HG03108 (cell line): ENCODE measurements around the gene S100A3.

Experiments used
- ATAC-seq: cut with Tn5 transposase; IDR thresholded peaks from one replicate; pipeline ENCODE4 v1.9.1; 2021; ENCODE audit warnings: moderate library complexity; ENCODE audit not compliant: unreplicated experiment

S100A3 gene

GRCh38 chr1:153513023-153513422, 36.0 kb downstream of the S100A3 start:
- ATAC-seq, result no peak

DNA sequence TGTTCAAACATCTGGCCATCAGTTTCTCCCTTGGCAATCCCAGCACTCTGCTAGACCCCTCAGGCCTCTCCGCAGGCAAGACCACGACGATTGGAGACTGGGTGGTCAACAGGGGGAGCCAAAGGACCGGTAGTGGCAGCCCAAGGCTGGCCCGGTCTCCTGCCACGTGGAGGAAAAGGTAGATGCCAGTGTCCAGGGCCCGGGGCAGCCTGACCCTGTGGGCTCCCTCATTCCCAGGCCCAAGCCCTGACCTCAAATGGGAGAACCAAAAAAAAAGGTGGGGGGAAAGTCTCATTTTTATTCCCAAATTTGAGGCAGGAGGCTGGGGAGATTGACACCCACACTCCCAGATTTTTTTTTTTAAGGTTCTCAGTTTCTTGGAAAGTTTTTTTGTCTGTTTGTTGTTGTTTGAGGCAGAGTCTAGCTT, 38.1 kb downstream of the S100A3 start:
- ATAC-seq, result no peak

DNA sequence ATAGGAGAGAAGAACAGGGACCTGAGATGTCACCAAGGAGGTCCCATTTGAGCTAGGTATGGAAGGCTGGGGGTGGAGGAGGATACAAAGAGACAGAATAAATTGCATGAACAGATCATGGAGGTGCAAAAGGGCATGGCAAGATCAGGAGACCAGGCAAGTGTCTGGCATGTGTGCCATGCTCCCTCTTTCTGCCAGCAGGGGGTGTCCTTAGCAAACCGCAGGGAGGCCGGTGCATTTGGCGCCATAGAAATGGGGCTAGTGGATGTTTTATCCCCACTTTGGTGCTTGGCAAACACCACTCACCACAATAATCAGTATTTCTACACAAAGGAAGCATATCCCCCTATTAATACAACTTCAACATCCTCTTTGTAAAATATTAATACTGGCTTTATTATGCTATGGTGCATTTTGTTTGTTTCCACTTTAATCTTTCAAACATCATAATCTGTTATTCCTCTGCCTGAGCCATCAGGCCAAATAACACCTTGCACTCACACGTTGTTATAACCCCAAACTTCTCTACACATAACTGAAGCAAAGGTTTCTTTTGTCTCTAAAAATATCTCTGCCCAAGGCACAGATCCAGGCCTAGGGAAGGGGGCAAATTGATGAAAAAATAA, 39.2 kb downstream of the S100A3 start:
- no peak for ATAC-seq

- ATAC-seq, result no peak
Measured at GRCh38 chr1:153509036-153509435, 40.0 kb downstream of the S100A3 start.

GRCh38 chr1:153507926-153508583, 41.0 kb downstream of the S100A3 start:
- ATAC-seq, result no peak

DNA sequence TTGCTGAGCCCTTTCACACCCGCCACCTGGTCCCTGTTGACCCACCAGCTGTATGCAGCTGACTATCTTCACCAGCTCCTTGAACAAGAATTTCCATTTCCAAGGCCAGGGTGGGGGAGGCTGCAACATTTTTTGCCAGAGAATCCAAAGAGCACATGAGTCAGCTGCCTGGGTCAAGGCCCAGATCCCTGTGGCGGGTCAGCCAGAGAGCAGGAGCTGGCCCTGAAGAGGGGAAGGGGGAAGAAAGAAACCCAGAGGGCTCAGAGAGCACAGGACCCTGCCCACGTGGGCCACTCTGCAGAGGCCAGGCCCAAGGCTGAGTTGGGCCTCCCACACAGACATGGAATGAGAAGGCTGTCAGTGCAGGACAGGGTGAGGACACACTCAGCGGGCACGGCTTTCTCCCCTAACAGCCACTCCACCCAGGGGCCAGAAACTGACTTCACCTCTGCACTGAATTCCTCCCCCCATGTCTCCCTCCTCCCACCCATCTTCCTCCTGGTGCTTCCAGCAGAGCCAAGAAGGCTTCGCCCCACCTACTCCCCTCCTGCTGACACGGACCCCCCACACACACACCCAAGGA, 42.1 kb downstream of the S100A3 start:
- no peak for ATAC-seq

- ATAC-seq, result no peak
Measured at GRCh38 chr1:153506386-153506785, 42.7 kb downstream of the S100A3 start.

GRCh38 chr1:153505576-153505975, 43.5 kb downstream of the S100A3 start:
- ATAC-seq, result no peak

GRCh38 chr1:153503766-153504165, 45.3 kb downstream of the S100A3 start:
- no peak for ATAC-seq

DNA sequence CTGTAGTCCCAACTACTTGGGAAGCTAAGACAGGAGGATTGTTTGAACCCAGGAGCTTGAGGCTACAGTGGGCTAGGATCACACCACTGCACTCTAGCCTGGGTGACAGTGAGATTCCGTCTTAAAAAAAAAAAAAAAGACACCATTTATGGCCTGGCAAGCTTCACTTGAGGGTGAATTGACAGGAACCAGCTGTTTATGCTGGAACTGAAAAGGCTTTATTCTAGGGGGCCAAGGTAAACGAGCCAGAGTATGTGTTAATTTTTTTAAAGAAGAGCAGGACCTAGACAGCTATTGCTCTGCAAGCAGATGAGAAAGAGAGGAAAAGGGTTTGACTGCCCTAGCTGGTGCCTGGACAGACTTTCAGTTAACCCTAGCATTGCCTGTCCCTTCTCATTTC, 50.3 kb downstream of the S100A3 start:
- no peak for ATAC-seq
